ENCODE data around the gene SLC39A7. TPM values are rescaled to one million over a fixed set of nuclear protein-coding genes. Genes with fewer than 3 reads are reported as not detected.
A peak's percentile ranks its signal among the peaks of the same experiment; 100 is the strongest.

SLC39A7 gene
- polyA plus RNA-seq, 3 donors from 2014 or later = 27.4 to 67.5 (median 45.4) TPM

GRCh38 chr6:33198853-33199436 is 1.7 kb upstream of the SLC39A7 start:
- no peak for DNase-seq
- no peaks in the 10 kb centered on the region for H3K9me3 Mint-ChIP-seq
- peak overlapping the region; percentile 87 to 97 (median 92) for H3K27ac Mint-ChIP-seq
- H3K4me3 Mint-ChIP-seq = peak overlapping the region; percentile 61 to 100 (median 90)
- H3K27me3 Mint-ChIP-seq (ENCODE audit: low read depth in 3 of 3) = peaks cover 11 to 15% (median 12%) of the 10 kb centered on the region in 3 donors
- peaks cover 28 to 48% (median 28%) of the 10 kb centered on the region in 3 donors for H3K36me3 Mint-ChIP-seq
- peaks cover 62 to 75% of the 10 kb centered on the region in 2 donors for H3K4me1 Mint-ChIP-seq

- Mint-ChIP-seq H3K36me3 (peaks cover 24 to 44% (median 25%) of the 10 kb centered on the region in 3 donors), H3K27me3 (ENCODE audit: low read depth in 3 of 3) (peaks cover 14 to 15% (median 15%) of the 10 kb centered on the region in 3 donors), H3K27ac (peak overlapping the region; percentile 86 to 100 (median 94)), H3K4me3 (peak overlapping the region; percentile 86 to 100 (median 99)), H3K9me3 (no peaks in the 10 kb centered on the region), H3K4me1 (peaks cover 66 to 81% of the 10 kb centered on the region in 2 donors)
- DNase-seq = no peak
Measured at GRCh38 chr6:33199687-33200218, 914 bp upstream of the SLC39A7 start.

GRCh38 chr6:33201147-33201545 is 479 bp downstream of the SLC39A7 start:
- peak overlapping the region; percentile 99 to 100 (median 99) for H3K4me3 Mint-ChIP-seq
- peaks cover 72 to 81% of the 10 kb centered on the region in 2 donors for H3K4me1 Mint-ChIP-seq
- DNase-seq = no peak
- peak overlapping the region; percentile 97 to 100 (median 99) for H3K27ac Mint-ChIP-seq
- H3K36me3 Mint-ChIP-seq = peaks cover 11 to 30% (median 13%) of the 10 kb centered on the region in 3 donors
- H3K9me3 Mint-ChIP-seq = no peaks in the 10 kb centered on the region
- H3K27me3 Mint-ChIP-seq (ENCODE audit: low read depth in 3 of 3) = peaks cover 12 to 19% (median 16%) of the 10 kb centered on the region in 3 donors

GRCh38 chr6:33201935-33202334 is 1.3 kb downstream of the SLC39A7 start:
- H3K4me3 Mint-ChIP-seq = peak overlapping the region; percentile 99 to 100 (median 99)
- peaks cover 14 to 20% (median 16%) of the 10 kb centered on the region in 3 donors for H3K27me3 Mint-ChIP-seq (ENCODE audit: low read depth in 3 of 3)
- DNase-seq = no peak
- peaks cover 7 to 25% (median 8%) of the 10 kb centered on the region in 3 donors for H3K36me3 Mint-ChIP-seq
- H3K4me1 Mint-ChIP-seq = peaks cover 72 to 77% of the 10 kb centered on the region in 2 donors
- H3K9me3 Mint-ChIP-seq = no peaks in the 10 kb centered on the region
- peak overlapping the region; percentile 11 to 99 (median 88) for H3K27ac Mint-ChIP-seq

- peak overlapping the region in 4 of 6 donors; percentile 36 to 66 (median 42) for H3K27ac Mint-ChIP-seq
Measured at GRCh38 chr6:33202799-33203198, 2.1 kb downstream of the SLC39A7 start.

GRCh38 chr6:33203443-33204164 is 2.9 kb downstream of the SLC39A7 start:
- peaks cover 15 to 24% (median 19%) of the 10 kb centered on the region in 3 donors for H3K27me3 Mint-ChIP-seq (ENCODE audit: low read depth in 3 of 3)

More at GRCh38 chr6:33202799-33203198, 2.1 kb downstream of the SLC39A7 start:
- Mint-ChIP-seq H3K4me1 (peaks cover 65 to 68% of the 10 kb centered on the region in 2 donors), H3K9me3 (no peaks in the 10 kb centered on the region), H3K27me3 (ENCODE audit: low read depth in 3 of 3) (peaks cover 13 to 23% (median 17%) of the 10 kb centered on the region in 3 donors), H3K36me3 (peaks cover 7 to 22% (median 8%) of the 10 kb centered on the region in 3 donors), H3K4me3 (peak overlapping the region; percentile 44 to 100 (median 99))
- no peak for DNase-seq

GRCh38 chr6:33204165-33204414 is 3.4 kb downstream of the SLC39A7 start:
- H3K4me1 Mint-ChIP-seq = peaks cover 58 to 61% of the 10 kb centered on the region in 2 donors
- no peak for DNase-seq
- H3K27me3 Mint-ChIP-seq (ENCODE audit: low read depth in 3 of 3) = peaks cover 18 to 26% (median 24%) of the 10 kb centered on the region in 3 donors
- H3K36me3 Mint-ChIP-seq = peaks cover 7 to 22% (median 8%) of the 10 kb centered on the region in 3 donors
- peak overlapping the region; percentile 86 to 93 (median 89) for H3K4me3 Mint-ChIP-seq
- no peaks in the 10 kb centered on the region for H3K9me3 Mint-ChIP-seq
- peak overlapping the region in 5 of 6 donors; percentile 67 to 80 (median 75) for H3K27ac Mint-ChIP-seq

More at GRCh38 chr6:33203443-33204164, 2.9 kb downstream of the SLC39A7 start:
- Mint-ChIP-seq H3K9me3 (no peaks in the 10 kb centered on the region), H3K4me1 (peaks cover 57 to 61% of the 10 kb centered on the region in 2 donors), H3K36me3 (peaks cover 7 to 22% (median 8%) of the 10 kb centered on the region in 3 donors), H3K4me3 (peak overlapping the region; percentile 86 to 100 (median 99)), H3K27ac (peak overlapping the region in 5 of 6 donors; percentile 65 to 80 (median 75))
- DNase-seq = no peak

GRCh38 chr6:33204415-33205190 is 3.9 kb downstream of the SLC39A7 start, which contains the start of gene HSD17B8:
Gene HSD17B8, plus strand, starts transcription at chr6:33204655. Its CDS starts 14 bp downstream, at chr6:33204669.
- H3K27ac Mint-ChIP-seq = peak within 1 kb of the TSS; percentile 71 to 94 (median 82)

GRCh38 chr6:33205191-33206026 is 4.7 kb downstream of the SLC39A7 start:
- peaks cover 7 to 30% (median 8%) of the 10 kb centered on the region in 3 donors for H3K36me3 Mint-ChIP-seq
- H3K4me3 Mint-ChIP-seq = peak overlapping the region; percentile 86 to 93 (median 89)
- H3K27ac Mint-ChIP-seq = peak overlapping the region; percentile 71 to 94 (median 82)
- H3K27me3 Mint-ChIP-seq (ENCODE audit: low read depth in 3 of 3) = peaks cover 16 to 23% (median 20%) of the 10 kb centered on the region in 3 donors
- no peaks in the 10 kb centered on the region for H3K9me3 Mint-ChIP-seq
- peaks cover 60 to 62% of the 10 kb centered on the region in 2 donors for H3K4me1 Mint-ChIP-seq
- DNase-seq = no peak

More at GRCh38 chr6:33204415-33205190, 3.9 kb downstream of the SLC39A7 start, which contains the start of gene HSD17B8:
- peak; percentile 88 to 89 (median 88) for DNase-seq
- peaks cover 58 to 61% of the 10 kb centered on the region in 2 donors for H3K4me1 Mint-ChIP-seq
- peak within 1 kb of the TSS; percentile 86 to 100 (median 93) for H3K4me3 Mint-ChIP-seq
- H3K36me3 Mint-ChIP-seq = peaks cover 7 to 23% (median 8%) of the 10 kb centered on the region in 3 donors
- no peaks in the 10 kb centered on the region for H3K9me3 Mint-ChIP-seq
- H3K27me3 Mint-ChIP-seq (ENCODE audit: low read depth in 3 of 3) = peaks cover 18 to 26% (median 20%) of the 10 kb centered on the region in 3 donors

GRCh38 chr6:33206027-33206863 is 5.6 kb downstream of the SLC39A7 start:
- H3K27ac Mint-ChIP-seq = peak overlapping the region in 5 of 6 donors; percentile 29 to 76 (median 69)
- peaks cover 4 to 28% (median 7%) of the 10 kb centered on the region in 3 donors for H3K36me3 Mint-ChIP-seq
- peak overlapping the region; percentile 45 to 93 (median 64) for H3K4me3 Mint-ChIP-seq
- no peaks in the 10 kb centered on the region for H3K9me3 Mint-ChIP-seq
- no peak for DNase-seq
- H3K27me3 Mint-ChIP-seq (ENCODE audit: low read depth in 3 of 3) = peaks cover 10 to 20% (median 16%) of the 10 kb centered on the region in 3 donors
- peaks cover 52 to 54% of the 10 kb centered on the region in 2 donors for H3K4me1 Mint-ChIP-seq

GRCh38 chr6:33206864-33207551 is 6.3 kb downstream of the SLC39A7 start:
- peaks cover 10 to 22% (median 17%) of the 10 kb centered on the region in 3 donors for H3K27me3 Mint-ChIP-seq (ENCODE audit: low read depth in 3 of 3)
- H3K4me3 Mint-ChIP-seq = peak overlapping the region in 4 of 5 donors; percentile 80 to 92 (median 84)
- H3K4me1 Mint-ChIP-seq = peaks cover 44 to 47% of the 10 kb centered on the region in 2 donors
- H3K36me3 Mint-ChIP-seq = peaks cover 5 to 28% (median 9%) of the 10 kb centered on the region in 3 donors
- H3K9me3 Mint-ChIP-seq = no peaks in the 10 kb centered on the region
- DNase-seq = no peak
- peak overlapping the region in 1 of 6 donors; percentile 79 for H3K27ac Mint-ChIP-seq
